Activated CD4-positive, alpha-beta memory T cell treated with anti-CD3 and anti-CD28 coated beads for 36 hours (primary cell): ENCODE data around the gene F10. TPM values are rescaled to one million over a fixed set of nuclear protein-coding genes. Genes with fewer than 3 reads are reported as not detected.

Experiments
- CTCF ChIA-PET: fragments of 350-600 bp; sonication (Branson Sonifier 250); formaldehyde crosslinking; loops from one replicate; lab custom pipeline; 2021; ENCODE audit warnings: antibody characterized with exemption, inconsistent platforms; lab: Charles Lee
- POLR2A ChIA-PET: fragments of 350-600 bp; sonication (Branson Sonifier 250); formaldehyde crosslinking; loops from one replicate; lab custom pipeline; 2021; ENCODE audit warnings: antibody characterized with exemption; lab: Charles Lee
- DNase-seq: peaks from one replicate; pipeline ENCODE4 v3.0.0-alpha.2; 2020
- H3K27ac Mint-ChIP-seq: one replicate; pipeline ENCODE4 v1.8.0; 2021; ENCODE audit warnings: mixed read lengths
- H3K27me3 Mint-ChIP-seq: one replicate; pipeline ENCODE4 v1.8.0; 2021; ENCODE audit warnings: mixed read lengths
- H3K36me3 Mint-ChIP-seq: one replicate; pipeline ENCODE4 v1.8.0; 2021; ENCODE audit warnings: mixed read lengths
- H3K4me1 Mint-ChIP-seq: one replicate; pipeline ENCODE4 v1.8.0; 2021; ENCODE audit warnings: low read depth, mixed read lengths
- H3K4me3 Mint-ChIP-seq: one replicate; pipeline ENCODE4 v1.8.0; 2021; ENCODE audit warnings: mild to moderate bottlenecking, mixed read lengths
- H3K9me3 Mint-ChIP-seq: one replicate; pipeline ENCODE4 v1.8.0; 2021; ENCODE audit warnings: mixed read lengths
- intact Hi-C: fragments of 100-400 bp; cut with micrococcal nuclease; formaldehyde crosslinking; loops from one replicate; pipeline ENCODE4 v1.15.1; 2023
- total RNA-seq, 2 experiments: library from RNA; stranded (reverse); gene quantifications; one replicate each; pipeline ENCODE4 v1.2.3, GENCODE V29; 2021

The F10 gene
- total RNA-seq, 2 experiments from 2014 or later: not detected

DNA sequence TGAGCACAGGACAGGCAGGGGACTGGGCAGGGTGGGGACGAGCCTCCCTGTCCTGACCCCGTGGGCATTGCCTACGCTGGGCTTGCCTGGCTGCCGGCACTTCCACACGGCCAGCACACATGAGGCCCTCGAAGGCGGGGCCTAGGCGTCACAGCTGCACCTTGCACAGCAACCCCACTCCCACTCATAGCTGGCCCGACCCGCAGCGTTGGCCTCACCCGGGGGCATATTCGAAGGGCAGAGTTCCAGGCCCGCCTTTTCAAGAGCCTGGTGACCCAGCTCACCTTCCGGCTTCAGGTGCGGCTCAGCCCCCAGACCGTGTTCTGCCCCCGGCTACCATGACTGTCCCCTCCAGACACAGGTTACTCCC lies 19.0 kb downstream of the F10 start:
- peaks cover 5% of the 10 kb centered on the region for H3K4me1 Mint-ChIP-seq
- intact Hi-C loops: no loop called here
- H3K27ac Mint-ChIP-seq: no peak overlapping the region
- no peak overlapping the region for H3K4me3 Mint-ChIP-seq
- POLR2A ChIA-PET: no interaction called here
- H3K9me3 Mint-ChIP-seq: peaks cover 8% of the 10 kb centered on the region
- no peaks in the 10 kb centered on the region for H3K27me3 Mint-ChIP-seq
- CTCF ChIA-PET: no interaction called here
- DNase-seq: no peak
- H3K36me3 Mint-ChIP-seq: peaks cover 3% of the 10 kb centered on the region

DNA sequence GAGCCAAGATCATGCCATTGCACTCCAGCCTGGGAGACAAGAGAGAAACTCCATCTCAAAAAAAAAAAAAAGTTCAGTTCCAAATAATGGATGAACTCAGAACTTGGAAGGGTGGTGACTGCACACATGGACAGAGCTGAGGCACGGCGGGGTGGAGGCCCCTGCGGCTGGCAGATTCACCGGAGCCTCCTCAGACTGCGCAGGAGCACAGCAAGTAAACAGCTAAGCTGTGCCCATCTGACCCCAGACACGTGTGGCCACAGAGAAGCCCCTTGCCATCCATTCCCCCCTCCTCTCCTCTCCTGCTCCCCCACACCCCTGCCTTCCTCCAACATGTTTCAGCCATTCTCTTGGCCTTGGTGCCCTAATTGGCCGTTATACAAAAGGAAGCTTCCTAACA lies 20.3 kb downstream of the F10 start:
- ChIA-PET CTCF (no interaction called here), POLR2A (no interaction called here)
- Mint-ChIP-seq H3K36me3 (peaks cover 3% of the 10 kb centered on the region), H3K27me3 (no peaks in the 10 kb centered on the region), H3K4me1 (peaks cover 5% of the 10 kb centered on the region), H3K9me3 (peaks cover 8% of the 10 kb centered on the region), H3K27ac (no peak overlapping the region), H3K4me3 (no peak overlapping the region)
- intact Hi-C loops: no loop called here
- no peak for DNase-seq

DNA sequence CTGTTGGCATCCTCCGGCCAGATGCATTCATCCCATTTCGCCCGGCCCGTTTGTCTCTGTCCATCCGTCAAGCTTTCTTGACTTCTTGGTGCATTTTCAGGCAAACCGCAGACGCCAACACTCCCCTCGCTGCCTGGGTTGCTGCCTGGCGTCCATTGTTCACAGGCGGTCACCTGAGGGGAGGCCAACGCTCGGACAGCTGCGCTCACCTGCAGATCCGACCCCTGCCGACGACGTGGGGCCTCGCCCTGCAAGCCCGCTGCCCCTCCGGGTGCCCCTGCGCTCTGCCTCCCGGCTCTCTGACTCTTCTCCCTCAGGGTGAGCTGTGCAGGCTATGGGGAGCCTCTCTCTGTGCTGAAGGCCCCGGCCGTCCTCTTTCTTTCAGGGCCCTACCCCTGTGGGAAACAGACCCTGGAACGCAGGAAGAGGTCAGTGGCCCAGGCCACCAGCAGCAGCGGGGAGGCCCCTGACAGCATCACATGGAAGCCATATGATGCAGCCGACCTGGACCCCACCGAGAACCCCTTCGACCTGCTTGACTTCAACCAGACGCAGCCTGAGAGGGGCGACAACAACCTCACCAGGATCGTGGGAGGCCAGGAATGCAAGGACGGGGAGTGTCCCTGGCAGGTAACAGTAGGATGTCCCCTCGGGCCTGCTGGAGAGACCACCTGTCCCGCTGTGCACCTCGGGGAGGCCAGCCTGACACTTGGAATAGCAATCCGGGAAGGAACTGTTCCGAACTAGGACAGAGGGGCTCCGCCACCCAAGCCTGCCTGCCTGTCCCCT lies 21.1 kb downstream of the F10 start:
- intact Hi-C loops: no loop called here
- CTCF ChIA-PET: no interaction called here
- no peak for DNase-seq
- H3K27me3 Mint-ChIP-seq: no peaks in the 10 kb centered on the region
- POLR2A ChIA-PET: no interaction called here
- H3K9me3 Mint-ChIP-seq: peaks cover 8% of the 10 kb centered on the region
- no peak overlapping the region for H3K4me3 Mint-ChIP-seq
- no peak overlapping the region for H3K27ac Mint-ChIP-seq
- H3K36me3 Mint-ChIP-seq: peaks cover 3% of the 10 kb centered on the region
- peaks cover 5% of the 10 kb centered on the region for H3K4me1 Mint-ChIP-seq

DNA sequence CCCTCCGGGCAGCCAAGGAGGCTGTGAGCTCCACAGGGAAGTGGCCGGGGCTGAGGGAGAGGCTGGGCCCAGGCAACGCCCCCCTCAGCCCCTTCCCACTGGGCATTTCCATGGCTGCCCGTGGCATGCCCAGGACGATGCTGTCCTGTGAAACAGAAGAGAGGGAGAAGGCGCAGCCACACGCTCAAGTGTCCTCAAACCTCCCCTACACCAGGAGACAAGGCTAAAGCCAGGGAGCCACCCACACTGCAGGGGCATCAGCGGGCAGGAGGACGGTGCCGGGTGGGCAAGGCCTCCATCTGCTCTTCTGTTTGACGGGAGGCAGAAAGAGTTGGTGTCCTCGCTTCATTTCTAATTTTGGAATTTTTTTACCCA lies 21.6 kb downstream of the F10 start:
- DNase-seq: peak; percentile 1
- ChIA-PET POLR2A (no interaction called here), CTCF (no interaction called here)
- Mint-ChIP-seq H3K27me3 (no peaks in the 10 kb centered on the region), H3K4me1 (peaks cover 5% of the 10 kb centered on the region), H3K4me3 (no peak overlapping the region), H3K27ac (no peak overlapping the region), H3K36me3 (peaks cover 3% of the 10 kb centered on the region), H3K9me3 (peaks cover 8% of the 10 kb centered on the region)
- intact Hi-C loops: no loop called here

DNA sequence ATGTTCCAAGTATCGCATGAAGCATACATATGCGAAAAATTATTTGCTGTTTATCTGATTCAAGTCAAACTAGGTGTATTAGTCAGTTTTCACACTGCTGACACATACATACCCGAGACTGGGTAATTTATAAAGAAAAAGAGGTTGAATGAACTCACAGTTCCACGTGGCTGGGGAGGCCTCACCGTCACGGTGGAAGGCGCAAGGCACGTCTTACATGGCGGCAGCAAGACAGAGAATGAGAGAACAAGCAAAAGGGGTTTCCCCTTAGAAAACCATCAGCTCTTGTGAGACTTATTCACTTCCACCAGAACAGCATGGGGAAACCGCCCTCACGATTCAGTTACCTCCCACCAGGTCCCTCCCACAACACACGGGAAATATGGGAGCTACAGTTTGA lies 22.9 kb downstream of the F10 start:
- H3K4me3 Mint-ChIP-seq: no peak overlapping the region
- peak; percentile 78 for DNase-seq
- CTCF ChIA-PET: no interaction called here
- no peaks in the 10 kb centered on the region for H3K27me3 Mint-ChIP-seq
- H3K27ac Mint-ChIP-seq: peak overlapping the region; percentile 42
- peaks cover 5% of the 10 kb centered on the region for H3K4me1 Mint-ChIP-seq
- intact Hi-C loops: no loop called here
- H3K9me3 Mint-ChIP-seq: peaks cover 8% of the 10 kb centered on the region
- H3K36me3 Mint-ChIP-seq: peaks cover 3% of the 10 kb centered on the region
- POLR2A ChIA-PET: no interaction called here

DNA sequence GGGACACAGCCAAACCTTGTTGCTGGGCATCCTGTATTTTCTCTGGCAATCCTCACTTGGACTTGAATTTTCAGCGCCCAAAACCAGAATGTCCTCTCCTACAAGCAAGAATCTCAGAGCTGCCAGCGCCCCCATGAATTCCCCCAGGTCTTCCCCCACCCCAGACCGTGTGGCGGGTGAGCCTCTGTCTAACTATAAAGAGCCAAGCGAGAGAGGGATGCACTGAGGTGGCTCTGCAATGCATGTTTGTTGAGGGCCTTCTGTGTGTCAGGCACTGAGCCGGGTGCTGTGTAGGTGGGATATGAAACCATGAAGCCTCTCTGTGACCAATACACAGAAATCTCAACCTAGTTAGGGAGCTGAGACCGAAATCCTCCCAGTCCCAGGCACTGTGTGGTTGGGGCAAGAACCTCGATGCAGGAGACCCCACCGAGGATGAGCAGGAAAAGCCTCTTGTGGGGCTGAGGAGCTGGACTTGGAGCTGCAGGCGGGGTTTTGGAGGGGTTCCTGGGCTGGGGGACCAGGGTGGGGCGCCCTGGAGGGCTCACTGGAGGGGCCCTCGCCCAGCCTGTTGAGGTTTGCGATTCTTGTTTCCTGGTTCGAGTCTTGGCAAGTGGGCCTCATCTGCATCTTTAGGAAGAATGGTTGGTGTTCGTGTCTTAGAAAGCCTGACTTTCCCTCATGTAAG lies 23.5 kb downstream of the F10 start:
- Mint-ChIP-seq H3K27ac (peak overlapping the region; percentile 42), H3K36me3 (peaks cover 3% of the 10 kb centered on the region), H3K27me3 (peaks cover 1% of the 10 kb centered on the region), H3K9me3 (peaks cover 8% of the 10 kb centered on the region), H3K4me3 (no peak overlapping the region), H3K4me1 (peaks cover 5% of the 10 kb centered on the region)
- POLR2A ChIA-PET: no interaction called here
- CTCF ChIA-PET: no interaction called here
- intact Hi-C loops: no loop called here
- peak; percentile 14 for DNase-seq

DNA sequence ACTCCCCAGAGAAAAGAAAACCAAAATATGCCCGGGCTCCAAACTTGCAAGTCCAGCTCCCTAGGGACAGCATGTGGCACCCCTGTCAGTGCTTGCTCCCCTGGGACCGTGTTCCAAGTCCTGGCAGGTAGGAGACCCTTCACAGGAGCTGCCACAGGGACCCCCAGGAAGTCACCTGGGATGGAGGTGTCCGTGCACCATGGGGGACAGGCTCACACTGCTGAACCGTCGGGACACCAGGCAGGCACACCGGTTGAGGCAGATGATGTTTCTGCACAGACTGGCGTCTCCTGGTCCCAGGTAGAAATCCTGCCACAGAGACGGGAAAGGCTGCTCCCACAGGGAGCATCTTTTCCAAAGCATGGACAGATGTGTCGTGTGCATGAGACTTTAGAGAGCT lies 24.2 kb downstream of the F10 start:
- ChIA-PET CTCF (no interaction called here), POLR2A (no interaction called here)
- intact Hi-C loops: no loop called here
- peak; percentile 2 for DNase-seq
- H3K4me3 Mint-ChIP-seq: no peak overlapping the region
- H3K36me3 Mint-ChIP-seq: peaks cover 3% of the 10 kb centered on the region
- peaks cover 2% of the 10 kb centered on the region for H3K27me3 Mint-ChIP-seq
- H3K9me3 Mint-ChIP-seq: peaks cover 8% of the 10 kb centered on the region
- H3K4me1 Mint-ChIP-seq: peaks cover 7% of the 10 kb centered on the region
- no peak overlapping the region for H3K27ac Mint-ChIP-seq

DNA sequence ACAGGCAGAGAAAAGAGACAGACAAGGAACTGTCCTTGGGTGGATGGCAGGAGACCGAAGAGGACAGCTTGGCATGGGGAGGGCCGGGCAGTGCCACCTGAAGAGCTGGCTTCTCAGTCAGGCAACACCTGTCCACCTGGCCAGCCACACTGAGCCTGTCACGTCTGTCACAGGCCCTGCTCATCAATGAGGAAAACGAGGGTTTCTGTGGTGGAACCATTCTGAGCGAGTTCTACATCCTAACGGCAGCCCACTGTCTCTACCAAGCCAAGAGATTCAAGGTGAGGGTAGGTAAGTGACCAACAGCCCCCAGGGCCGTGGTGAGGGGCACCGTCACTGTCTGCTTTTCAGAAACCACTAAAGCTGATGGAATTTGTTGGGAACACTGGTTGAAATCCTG lies 24.6 kb downstream of the F10 start:
- POLR2A ChIA-PET: no interaction called here
- intact Hi-C loops: no loop called here
- no peak overlapping the region for H3K27ac Mint-ChIP-seq

DNA sequence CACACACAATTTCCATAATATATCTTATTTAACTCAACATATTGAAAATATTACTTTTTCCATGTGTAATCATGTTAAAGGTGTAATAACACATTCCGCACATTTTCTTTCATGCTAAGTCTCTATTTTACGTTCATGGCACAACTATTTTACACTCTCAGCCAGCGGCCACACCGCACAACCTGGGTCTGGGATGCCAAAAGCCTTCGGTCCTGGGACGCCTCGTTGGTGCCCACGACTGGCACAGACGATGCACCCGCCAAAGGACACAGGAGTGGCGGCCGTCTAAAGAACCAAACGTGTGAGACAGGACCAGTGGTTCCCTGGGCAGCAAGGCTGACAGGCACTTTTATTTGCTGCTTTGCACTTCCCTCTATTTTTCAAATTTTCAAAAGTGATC lies 25.8 kb downstream of the F10 start:
- peak; percentile 1 for DNase-seq
- Mint-ChIP-seq H3K9me3 (peaks cover 8% of the 10 kb centered on the region), H3K4me1 (peaks cover 19% of the 10 kb centered on the region), H3K27me3 (peaks cover 2% of the 10 kb centered on the region), H3K4me3 (no peak overlapping the region), H3K27ac (no peak overlapping the region), H3K36me3 (peaks cover 3% of the 10 kb centered on the region)
- ChIA-PET POLR2A (no interaction called here), CTCF (no interaction called here)
- intact Hi-C loops: no loop called here

More for the DNA sequence above, 24.6 kb downstream of the F10 start:
- H3K27me3 Mint-ChIP-seq: peaks cover 2% of the 10 kb centered on the region
- CTCF ChIA-PET: no interaction called here
- H3K4me3 Mint-ChIP-seq: no peak overlapping the region
- H3K4me1 Mint-ChIP-seq: peaks cover 9% of the 10 kb centered on the region
- DNase-seq: peak; percentile 4
- peaks cover 8% of the 10 kb centered on the region for H3K9me3 Mint-ChIP-seq
- peaks cover 3% of the 10 kb centered on the region for H3K36me3 Mint-ChIP-seq

DNA sequence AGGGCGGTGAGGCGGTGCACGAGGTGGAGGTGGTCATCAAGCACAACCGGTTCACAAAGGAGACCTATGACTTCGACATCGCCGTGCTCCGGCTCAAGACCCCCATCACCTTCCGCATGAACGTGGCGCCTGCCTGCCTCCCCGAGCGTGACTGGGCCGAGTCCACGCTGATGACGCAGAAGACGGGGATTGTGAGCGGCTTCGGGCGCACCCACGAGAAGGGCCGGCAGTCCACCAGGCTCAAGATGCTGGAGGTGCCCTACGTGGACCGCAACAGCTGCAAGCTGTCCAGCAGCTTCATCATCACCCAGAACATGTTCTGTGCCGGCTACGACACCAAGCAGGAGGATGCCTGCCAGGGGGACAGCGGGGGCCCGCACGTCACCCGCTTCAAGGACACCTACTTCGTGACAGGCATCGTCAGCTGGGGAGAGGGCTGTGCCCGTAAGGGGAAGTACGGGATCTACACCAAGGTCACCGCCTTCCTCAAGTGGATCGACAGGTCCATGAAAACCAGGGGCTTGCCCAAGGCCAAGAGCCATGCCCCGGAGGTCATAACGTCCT lies 26.4 kb downstream of the F10 start:
- CTCF ChIA-PET: no interaction called here
- Mint-ChIP-seq H3K4me3 (no peak overlapping the region), H3K27ac (no peak overlapping the region), H3K36me3 (peaks cover 3% of the 10 kb centered on the region), H3K4me1 (peaks cover 20% of the 10 kb centered on the region), H3K9me3 (peaks cover 8% of the 10 kb centered on the region), H3K27me3 (peaks cover 2% of the 10 kb centered on the region)
- intact Hi-C loops: no loop called here
- peak; percentile 2 for DNase-seq
- POLR2A ChIA-PET: no interaction called here

DNA sequence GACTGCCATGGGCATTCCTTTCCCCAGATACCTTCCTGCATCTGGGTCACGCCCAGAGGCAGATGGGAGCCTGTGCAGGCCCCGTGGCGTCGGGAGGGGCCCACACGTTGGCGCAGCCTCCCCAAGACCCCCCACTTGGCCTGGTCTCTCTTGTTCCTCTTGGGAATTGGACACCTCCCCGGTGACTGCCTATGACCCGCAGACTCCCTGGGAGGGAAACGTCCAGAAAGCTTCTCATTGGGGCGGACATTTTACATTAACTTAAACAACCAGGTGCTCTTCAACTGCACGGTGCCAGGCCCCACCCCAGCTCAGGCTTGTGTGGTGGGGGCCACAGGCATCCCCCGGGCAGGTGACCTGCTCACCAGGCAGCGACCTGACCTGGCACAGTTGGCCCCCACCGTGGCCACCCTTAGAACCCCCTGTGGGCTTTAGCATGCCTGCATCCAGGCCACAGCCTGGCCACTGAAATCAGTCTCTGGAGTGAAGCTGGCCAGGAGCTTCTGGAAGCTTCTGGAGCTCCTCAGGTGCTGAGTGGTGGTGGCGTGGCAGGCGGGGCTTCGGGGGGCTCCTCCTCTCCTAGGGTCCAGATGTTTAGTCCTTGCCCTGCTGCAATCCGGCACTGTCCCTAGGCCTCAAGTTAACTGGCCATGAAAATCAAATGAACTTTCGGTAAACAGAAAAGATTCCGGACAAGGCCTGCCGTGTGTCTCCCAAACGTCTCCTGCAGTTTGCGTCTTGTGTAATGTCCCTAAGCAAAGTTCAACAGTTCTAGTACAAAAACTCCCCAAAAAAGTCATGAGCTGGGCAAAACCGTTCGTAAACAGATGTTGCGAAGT lies 27.3 kb downstream of the F10 start:
- intact Hi-C loops: loop anchor here (10.0 kb wide), 1 partner anchor 185 kb away; the partner anchor contains the start of gene MCF2L
- ChIA-PET POLR2A (no interaction called here), CTCF (no interaction called here)
- Mint-ChIP-seq H3K36me3 (peaks cover 3% of the 10 kb centered on the region), H3K27ac (no peak overlapping the region), H3K9me3 (peaks cover 9% of the 10 kb centered on the region), H3K27me3 (peaks cover 2% of the 10 kb centered on the region), H3K4me3 (no peak overlapping the region), H3K4me1 (peaks cover 20% of the 10 kb centered on the region)
- peak; percentile 3 for DNase-seq
